ENCODE measurements around the gene LTBP2.

DNA sequence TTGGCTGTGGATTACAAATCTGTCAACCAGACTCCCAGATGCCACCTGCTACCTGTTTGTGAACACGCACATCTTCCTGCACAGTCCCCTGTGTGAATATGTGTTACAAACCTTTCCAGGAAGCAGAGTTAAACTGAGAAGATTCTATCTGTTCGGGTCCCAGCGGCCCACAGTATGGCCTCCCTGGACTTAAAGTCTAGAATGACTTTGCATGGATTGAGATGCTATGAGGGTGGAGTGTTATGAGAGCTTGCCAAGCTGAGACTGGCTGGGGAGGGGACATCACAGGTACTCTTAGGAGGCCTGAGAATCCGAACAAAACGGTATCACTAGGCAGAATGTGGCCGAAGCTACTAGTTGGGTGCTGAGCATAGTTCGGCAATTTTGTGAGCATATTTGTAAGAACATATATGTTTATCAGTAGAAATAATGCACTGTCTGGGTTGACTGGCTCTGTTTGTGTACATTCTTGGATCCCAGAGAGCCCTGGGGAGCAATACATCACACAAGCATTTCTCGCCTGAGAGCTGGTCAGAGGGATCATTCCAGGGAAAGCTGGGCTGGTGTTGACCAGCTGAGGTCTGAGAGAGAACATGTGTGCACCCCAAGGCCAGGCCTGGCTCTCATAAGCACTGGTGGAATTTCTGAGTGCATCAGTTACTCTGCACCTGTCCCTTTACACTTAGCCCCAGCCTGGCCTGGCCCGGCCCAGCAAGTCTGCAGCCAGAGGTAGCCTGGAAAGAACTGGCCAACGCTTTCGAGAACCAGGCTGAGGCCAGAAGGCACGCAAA, 29.8 kb upstream of the LTBP2 start:
- TF ChIP-seq, protein P1, sequence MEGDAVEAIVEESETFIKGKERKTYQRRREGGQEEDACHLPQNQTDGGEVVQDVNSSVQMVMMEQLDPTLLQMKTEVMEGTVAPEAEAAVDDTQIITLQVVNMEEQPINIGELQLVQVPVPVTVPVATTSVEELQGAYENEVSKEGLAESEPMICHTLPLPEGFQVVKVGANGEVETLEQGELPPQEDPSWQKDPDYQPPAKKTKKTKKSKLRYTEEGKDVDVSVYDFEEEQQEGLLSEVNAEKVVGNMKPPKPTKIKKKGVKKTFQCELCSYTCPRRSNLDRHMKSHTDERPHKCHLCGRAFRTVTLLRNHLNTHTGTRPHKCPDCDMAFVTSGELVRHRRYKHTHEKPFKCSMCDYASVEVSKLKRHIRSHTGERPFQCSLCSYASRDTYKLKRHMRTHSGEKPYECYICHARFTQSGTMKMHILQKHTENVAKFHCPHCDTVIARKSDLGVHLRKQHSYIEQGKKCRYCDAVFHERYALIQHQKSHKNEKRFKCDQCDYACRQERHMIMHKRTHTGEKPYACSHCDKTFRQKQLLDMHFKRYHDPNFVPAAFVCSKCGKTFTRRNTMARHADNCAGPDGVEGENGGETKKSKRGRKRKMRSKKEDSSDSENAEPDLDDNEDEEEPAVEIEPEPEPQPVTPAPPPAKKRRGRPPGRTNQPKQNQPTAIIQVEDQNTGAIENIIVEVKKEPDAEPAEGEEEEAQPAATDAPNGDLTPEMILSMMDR (conservative IDR thresholded peaks at IDR 0.05): no peak
- TF ChIP-seq EZH2 (IDR thresholded peaks at IDR 0.05; ENCODE audit: low read depth): no peak

All from PC-9 (cell line).